GM12872 (cell line): ENCODE measurements around the gene ZNF8.

ENCODE experiments used
- TF ChIP-seq, protein P1 (sequence below): IDR thresholded peaks from 3 replicates; pipeline ENCODE4 v1.5.1; 2011; ENCODE audit warnings: low read depth, mild to moderate bottlenecking, low read length, moderate library complexity; ENCODE audit not compliant: insufficient read depth

ZNF8 gene

DNA sequence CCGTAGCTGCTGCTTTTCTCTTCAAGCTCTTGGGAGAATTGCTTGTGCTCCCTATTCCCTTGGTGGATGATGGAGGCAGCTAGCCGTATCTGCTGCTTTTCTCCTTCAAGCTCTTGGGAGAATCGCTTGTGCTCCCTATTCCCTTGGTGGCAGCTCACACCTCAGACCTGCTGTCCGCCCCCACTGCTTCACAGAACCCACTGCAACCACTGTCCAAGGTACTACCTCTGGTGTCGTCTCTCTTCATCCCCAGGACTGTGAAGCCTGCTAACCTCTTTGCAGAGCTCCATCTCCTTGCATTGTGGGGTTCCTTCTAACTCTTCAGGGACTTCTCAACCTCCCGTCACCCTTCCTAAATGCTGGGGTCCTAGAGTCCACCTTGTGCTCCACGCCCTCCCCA, 21.9 kb downstream of the ZNF8 start:
- TF ChIP-seq, protein P1, sequence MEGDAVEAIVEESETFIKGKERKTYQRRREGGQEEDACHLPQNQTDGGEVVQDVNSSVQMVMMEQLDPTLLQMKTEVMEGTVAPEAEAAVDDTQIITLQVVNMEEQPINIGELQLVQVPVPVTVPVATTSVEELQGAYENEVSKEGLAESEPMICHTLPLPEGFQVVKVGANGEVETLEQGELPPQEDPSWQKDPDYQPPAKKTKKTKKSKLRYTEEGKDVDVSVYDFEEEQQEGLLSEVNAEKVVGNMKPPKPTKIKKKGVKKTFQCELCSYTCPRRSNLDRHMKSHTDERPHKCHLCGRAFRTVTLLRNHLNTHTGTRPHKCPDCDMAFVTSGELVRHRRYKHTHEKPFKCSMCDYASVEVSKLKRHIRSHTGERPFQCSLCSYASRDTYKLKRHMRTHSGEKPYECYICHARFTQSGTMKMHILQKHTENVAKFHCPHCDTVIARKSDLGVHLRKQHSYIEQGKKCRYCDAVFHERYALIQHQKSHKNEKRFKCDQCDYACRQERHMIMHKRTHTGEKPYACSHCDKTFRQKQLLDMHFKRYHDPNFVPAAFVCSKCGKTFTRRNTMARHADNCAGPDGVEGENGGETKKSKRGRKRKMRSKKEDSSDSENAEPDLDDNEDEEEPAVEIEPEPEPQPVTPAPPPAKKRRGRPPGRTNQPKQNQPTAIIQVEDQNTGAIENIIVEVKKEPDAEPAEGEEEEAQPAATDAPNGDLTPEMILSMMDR, result no peak

DNA sequence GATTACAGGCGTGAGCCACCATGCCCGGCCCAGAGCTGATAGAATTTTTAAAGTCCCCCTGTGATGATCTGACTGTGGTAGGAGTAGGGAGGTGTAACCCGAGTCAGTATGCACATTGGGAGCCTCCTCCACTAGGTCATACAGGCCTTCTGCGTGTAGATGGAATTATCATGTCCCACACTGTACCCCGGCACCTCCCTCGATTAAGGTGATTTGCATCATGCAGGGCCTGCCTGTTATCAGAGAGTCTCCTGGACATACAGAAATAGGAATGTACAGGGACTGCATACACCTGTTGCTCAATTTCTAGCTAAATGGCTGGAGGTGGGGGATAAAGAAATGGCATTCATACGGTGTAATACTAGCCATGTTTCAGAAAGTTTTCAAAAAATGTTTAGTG, 25.5 kb downstream of the ZNF8 start:
- TF ChIP-seq, protein P1, result no peak

DNA sequence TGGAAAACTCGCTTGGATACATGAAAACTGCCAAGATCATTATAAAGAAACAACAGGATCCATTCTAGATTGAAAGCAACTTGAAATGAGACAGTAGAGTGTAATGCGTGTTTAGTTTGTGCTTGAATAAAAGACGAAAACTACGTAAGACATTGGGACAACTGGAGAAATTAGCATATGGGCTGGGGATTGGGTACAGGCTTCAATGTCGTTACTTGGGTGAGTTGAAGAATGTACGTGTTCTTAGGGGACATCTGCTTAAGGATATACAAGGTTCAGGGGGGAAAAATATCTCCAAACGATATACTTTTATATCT, 26.0 kb downstream of the ZNF8 start:
- TF ChIP-seq, protein P1, result no peak

DNA sequence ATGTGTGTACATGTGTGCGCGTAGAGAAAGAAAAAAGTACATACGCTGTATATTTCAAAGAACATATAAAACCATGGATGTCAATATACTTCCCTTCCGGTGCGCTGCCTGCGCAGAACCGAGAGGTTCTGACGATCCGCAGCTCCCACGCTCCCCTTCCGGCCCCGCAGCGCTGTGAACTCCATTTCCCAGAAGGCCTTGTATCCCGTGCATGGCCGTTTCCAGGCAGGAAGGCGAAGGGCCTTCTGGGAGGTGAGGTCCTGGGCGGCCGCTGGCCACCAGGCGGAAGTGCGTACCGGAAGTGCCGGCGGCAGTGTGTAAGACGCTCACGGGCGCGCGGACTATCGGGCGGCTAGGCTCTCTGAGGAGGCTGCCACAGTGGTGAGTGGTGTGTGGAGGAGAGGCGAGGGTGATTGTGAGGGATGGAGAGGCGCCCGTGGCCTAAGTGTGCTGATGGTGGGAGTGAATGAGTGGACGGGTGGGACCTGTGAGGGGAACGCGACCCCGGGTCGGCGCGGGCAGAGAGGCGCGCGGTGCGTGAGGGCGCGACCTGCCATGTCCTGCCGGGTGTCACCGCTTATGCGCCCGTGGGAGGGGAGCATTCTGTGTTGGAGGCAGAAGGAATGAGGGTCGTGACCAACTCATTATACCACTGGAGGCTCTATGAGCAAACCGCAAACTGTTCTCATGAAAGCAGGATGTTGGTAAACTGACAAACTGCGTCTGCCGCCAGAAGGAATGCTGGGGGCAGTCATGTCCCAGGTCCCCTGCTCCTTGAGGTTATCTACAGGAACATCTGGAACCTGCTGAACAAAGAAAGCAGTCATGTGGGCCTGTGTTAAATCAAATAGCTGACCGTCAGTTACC, 26.5 kb downstream of the ZNF8 start, which contains the start of gene ERVK3-1:
Gene ERVK3-1 (plus strand): TSS at position 313 of the 867 bp plus-strand sequence. CDS start 6,792 bp downstream, outside the sequence.
- TF ChIP-seq, protein P1, result no peak

DNA sequence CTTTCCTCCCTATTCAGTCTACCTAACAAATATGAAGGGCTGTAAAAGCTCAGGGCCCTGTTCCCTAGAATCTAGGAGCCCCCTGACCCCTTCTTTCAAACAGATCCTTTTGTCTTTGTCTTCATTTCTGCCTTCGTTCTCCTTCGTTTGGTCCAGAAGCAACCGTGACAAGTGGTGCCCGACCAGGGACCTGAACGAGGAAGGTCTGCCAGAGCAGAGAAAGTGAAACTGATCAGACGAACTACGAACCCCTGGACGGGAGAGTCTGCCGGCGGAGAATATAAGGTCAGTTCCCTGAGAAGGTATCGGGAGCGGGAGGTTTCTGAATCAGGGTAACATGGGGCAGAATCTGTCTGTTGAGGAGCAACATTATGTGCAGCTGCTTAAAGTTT, 27.2 kb downstream of the ZNF8 start:
- TF ChIP-seq, protein P1, result no peak

DNA sequence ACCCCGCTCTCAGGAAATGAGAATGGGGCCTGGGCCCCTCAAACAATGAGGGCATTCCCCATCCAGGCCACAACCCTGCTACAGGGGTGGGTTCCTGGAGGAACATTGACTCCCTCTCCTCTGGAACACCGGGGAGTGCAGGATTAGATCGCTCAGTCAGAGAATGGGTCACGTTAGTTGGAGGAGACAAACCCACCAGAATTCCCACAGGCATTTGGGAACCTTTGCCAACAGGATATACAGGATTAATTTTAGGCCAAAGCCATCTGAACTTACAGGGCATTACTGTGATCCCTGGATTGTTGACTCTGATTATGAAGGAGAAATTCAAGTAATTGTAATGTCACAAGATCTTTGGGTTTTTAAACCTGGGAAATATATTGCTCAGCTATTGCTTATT, 29.0 kb downstream of the ZNF8 start:
- TF ChIP-seq, protein P1, result no peak

DNA sequence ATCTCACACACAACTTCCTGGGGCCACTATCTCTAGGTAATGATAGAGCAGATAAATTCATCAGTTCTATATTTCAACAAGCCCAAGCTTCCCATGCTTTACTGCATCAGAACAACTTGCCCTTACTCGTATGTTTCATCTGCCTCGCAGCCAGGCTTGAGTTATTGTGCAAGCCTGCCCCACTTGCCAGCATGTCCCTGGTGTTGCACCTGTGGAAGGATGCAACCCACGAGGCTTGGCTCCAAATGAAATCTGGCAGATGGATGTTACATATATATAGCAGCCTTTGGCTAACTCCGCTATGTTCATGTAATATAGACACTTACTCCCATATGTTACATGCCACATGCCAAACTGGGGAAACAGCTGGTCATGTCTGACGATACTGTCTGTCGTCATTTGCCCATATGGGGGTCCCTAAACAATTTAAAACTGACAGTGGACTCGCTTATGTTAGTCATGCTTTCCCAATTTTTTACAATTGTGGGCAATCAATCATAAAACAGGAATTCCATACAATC, 32.6 kb downstream of the ZNF8 start:
- TF ChIP-seq, protein P1, result no peak
